Measurements from ENCODE around the gene ADAM29. TPM values are rescaled to one million over a fixed set of nuclear protein-coding genes. Genes with fewer than 3 reads are reported as not detected.

The ADAM29 gene
- total RNA-seq, 1 experiment from 2014 or later: not detected

GRCh38 chr4:174873931-174874330 lies 44.2 kb upstream of the ADAM29 start:
- no peaks in the 10 kb centered on the region for H3K9me3 ChIP-seq (ENCODE audit: control insufficient read depth in 1 of 2, insufficient read depth in 1 of 2, low read depth in 1 of 2, low read length in 2 of 2)
- POLR2A ChIA-PET: no interaction called here
- BruUV-seq (replicated peaks): no TSS peak
- DNase-seq (ENCODE audit: low read depth, low spot score): peak; percentile 4
- H3K79me2 ChIP-seq (ENCODE audit: insufficient read depth, low read length): no peaks in the 10 kb centered on the region
- no peaks in the 10 kb centered on the region for H4K20me1 ChIP-seq (ENCODE audit: insufficient read depth)
- H3K36me3 ChIP-seq (ENCODE audit: control insufficient read depth in 1 of 2, insufficient read depth in 2 of 2, low read length in 2 of 2): no peaks in the 10 kb centered on the region
- H3K4me1 ChIP-seq (ENCODE audit: control insufficient read depth in 1 of 2, insufficient read depth in 2 of 2, low read length in 2 of 2): no peaks in the 10 kb centered on the region
- no peaks in the 10 kb centered on the region for H3K27me3 ChIP-seq (ENCODE audit: insufficient read depth, low read length)
- CTCF ChIA-PET: no interaction called here
- no peak overlapping the region for H3K27ac ChIP-seq (ENCODE audit: low read depth, low read length)
- H2AFZ ChIP-seq (ENCODE audit: low read depth, low read length, poor library complexity, severe bottlenecking): no peak overlapping the region
- H3K4me3 ChIP-seq (replicated peaks in 1 of 2; ENCODE audit: low read depth in 1 of 2, low read length in 2 of 2): no peak overlapping the region
- no peaks in the 10 kb centered on the region for H3K9me2 ChIP-seq (ENCODE audit: insufficient read depth)
- intact Hi-C loops (cut with micrococcal nuclease): loop anchor here (1.0 kb wide), 2 partner anchors 379 to 663 kb away; no protein-coding TSS in a partner anchor
- ATAC-seq: peak; percentile 64
- RAD21 ChIA-PET (ENCODE audit: low non-redundant PET in 1 of 2, low total read pairs in 2 of 2, uncharacterized antibody in 2 of 2, unreplicated experiment in 2 of 2): no interaction called here
- no peak overlapping the region for H3K9ac ChIP-seq (ENCODE audit: low read length)
- no peak overlapping the region for H3K4me2 ChIP-seq (ENCODE audit: low read length)
- TF ChIP-seq TCF7L2 (IDR thresholded peaks at IDR 0.05; ENCODE audit: borderline replicate concordance, extremely low read depth, insufficient read depth, insufficient read length) (no peak), CBX3 (IDR thresholded peaks at IDR 0.05; ENCODE audit: low read depth) (no peak), EGR1 (IDR thresholded peaks at IDR 0.05; ENCODE audit: low read depth) (no peak), POLR2AphosphoS5 (IDR thresholded peaks at IDR 0.05; ENCODE audit: low read depth, low read length) (no peak), RAD21 (IDR thresholded peaks at IDR 0.05; ENCODE audit: low read depth) (peak; percentile 60), CTCF (IDR thresholded peaks at IDR 0.05 in 2 of 3, conservative IDR thresholded peaks at IDR 0.05 in 1 of 3; ENCODE audit: borderline replicate concordance in 1 of 3, insufficient read depth in 1 of 3, low read depth in 2 of 3, low read length in 2 of 3) (peak; percentile 43 to 61 (median 46); a peak in 5 of 6 replicates), FOSL1 (IDR thresholded peaks at IDR 0.05; ENCODE audit: low read depth) (no peak), SRF (IDR thresholded peaks at IDR 0.05; ENCODE audit: low read depth) (no peak), ZFX (IDR thresholded peaks at IDR 0.05) (no peak), EZH2phosphoT487 (IDR thresholded peaks at IDR 0.05; ENCODE audit: borderline replicate concordance) (no peak)
